ENCODE data around the gene EML6.

DNA sequence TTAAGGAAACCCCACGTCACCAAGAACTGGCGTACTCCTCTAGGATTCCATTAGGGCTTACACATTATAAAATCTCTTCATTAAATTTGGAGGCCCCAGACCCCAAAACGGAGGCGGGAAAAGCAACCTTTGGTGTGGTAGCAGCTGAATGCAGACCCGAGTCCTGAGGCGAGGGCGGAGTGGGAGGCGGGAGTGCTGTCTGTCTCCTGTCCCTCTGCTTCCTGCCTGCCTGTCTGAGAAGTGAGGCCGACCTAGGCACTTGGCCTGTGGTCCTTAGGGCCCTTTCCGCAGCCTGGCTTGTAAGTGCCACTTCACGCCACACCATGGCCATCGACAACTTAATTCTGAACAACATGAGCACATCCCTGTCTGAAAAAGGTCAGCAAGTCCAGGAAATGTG, 224.7 kb downstream of the EML6 start:
- TF ChIP-seq GATA3 (IDR thresholded peaks at IDR 0.05; ENCODE audit: low read depth, low read length) (no peak), GATA2 (IDR thresholded peaks at IDR 0.05; ENCODE audit: low read depth, low read length) (no peak)

All from SH-SY5Y (cell line).